Dermis blood vessel endothelial cell (primary cell): Measurements from ENCODE around the gene RCE1. TPM values are rescaled to one million over a fixed set of nuclear protein-coding genes. Genes with fewer than 3 reads are reported as not detected.
A peak's percentile ranks its signal among the peaks of the same experiment; 100 is the strongest.

ENCODE experiments used
- DNase-seq: peaks from one replicate; pipeline ENCODE4 v3.0.0; 2010
- total RNA-seq: library from RNA; depleted of rRNA; stranded (reverse); fragments of >200 nt; gene quantifications from 2 replicates; pipeline ENCODE4 v1.2.3, GENCODE V29; 2014

The RCE1 gene
- total RNA-seq, 1 donor from 2014 or later: 17.0 TPM

DNA sequence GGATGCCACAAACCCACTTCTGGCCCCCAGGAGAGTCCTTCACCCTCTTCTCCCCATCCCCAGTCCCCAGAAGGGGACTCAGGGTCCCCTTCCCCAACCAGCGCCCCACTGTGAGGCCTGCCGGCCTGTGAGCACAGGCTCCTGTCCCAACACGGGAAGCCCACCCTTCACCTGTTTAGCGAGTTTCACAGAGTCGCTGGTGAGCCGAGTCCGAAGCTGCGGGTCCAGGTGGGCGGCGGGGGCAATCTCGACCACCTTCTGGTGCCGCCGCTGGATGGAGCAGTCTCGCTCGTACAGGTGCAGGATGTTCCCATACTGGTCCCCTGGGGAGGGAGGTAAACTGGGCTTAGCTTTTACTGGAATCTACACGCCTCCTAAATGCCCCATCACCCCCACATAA is 26.9 kb downstream of the RCE1 start:
- DNase-seq: no peak

DNA sequence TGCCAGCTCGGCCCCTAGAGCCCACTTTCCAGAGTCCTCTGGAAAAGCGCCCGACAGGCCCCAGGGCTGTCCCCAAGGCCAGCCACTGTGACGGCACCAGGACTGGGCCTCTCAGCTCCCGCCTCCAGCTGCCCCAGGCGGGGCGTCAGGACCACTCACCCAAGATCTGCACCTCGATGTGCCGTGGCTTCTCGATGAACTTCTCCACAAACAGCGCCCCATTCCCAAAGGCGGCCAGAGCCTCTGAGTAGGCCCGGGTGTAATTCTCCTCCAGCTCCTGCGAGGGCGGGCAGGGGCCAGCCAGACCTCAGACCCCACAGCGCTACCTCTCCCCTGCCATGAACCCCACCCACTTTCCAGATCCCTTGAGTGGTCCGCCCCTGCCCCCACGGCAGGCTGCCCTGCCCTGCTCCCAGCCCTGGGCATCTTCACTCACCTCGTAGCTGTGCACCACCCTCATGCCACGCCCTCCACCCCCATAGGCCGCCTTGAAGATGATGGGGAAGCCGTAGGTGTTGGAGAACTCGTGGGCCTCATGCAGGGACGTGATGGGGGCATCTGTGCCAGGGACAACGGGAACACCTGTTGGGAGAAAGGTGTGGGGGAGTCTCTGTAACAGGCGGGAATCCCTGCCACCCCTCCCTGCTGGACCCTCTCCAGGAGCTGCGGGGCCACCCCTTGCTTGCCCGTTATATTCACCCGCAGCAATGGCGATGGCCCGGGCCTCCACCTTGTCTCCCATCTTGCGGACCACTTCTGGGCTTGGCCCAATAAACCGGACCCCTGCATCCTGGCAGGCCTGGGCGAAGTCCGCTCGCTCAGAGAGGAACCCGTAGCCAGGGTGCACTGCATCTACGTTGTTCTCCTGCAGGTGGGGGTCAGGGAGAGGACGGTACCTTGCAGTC is 27.6 kb downstream of the RCE1 start:
- DNase-seq: no peak

DNA sequence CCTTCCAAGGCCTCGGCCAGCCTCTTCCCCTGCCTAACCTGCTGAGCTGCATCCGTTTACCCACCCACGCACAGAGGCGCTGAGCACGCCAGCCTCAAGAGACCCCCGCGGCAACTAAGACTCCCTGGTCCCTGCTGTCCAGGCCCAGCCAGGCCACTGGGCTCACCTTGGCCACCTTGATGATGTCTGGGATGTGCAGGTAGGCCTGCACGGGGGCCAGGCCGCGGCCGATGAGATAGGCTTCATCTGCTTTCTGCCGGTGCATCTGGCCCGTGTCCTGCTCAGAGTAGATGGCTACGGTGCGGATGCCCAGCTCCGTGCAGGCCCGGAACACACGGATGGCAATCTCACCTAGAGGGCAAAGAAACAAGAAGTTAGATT is 28.3 kb downstream of the RCE1 start:
- DNase-seq: no peak

DNA sequence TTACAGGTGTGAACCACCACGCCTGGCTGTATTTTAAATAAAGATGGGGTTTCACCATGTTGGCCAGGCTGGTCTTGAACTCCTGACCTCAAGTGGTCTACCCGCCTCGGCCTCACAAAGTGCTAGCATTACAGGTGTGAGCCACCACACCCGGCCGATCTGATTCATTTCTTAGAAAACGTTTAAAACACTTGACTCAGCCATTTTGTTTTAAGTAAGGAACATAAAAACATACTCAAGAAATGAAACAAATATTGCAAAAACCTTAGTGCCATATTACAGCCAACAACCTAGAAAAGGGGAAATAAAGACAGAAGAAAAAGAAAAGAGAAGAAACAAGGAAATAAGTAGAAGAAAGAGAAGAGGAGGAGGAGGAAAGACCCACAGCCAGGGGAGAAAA is 31.0 kb downstream of the RCE1 start:
- DNase-seq: no peak

DNA sequence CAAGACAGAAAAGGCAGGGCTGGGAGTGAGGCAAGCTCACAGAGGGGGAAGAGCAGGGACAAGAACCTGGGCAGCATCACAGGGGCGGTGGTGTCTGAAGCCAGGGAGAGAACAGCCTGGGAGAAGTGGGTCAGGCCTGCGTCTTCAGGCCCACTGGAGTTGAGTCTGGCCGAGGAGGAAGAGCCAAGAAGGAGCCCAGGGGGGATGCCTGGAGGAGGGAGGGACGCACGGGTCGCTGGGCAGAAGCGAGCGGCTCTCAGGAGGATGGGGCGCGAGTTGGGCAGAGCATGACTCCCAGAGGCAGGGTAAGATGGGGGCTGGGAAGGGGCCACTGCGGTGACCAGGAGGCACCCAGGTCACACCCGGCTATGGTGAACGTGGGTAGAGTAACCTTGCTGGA is 32.1 kb downstream of the RCE1 start:
- DNase-seq: no peak

DNA sequence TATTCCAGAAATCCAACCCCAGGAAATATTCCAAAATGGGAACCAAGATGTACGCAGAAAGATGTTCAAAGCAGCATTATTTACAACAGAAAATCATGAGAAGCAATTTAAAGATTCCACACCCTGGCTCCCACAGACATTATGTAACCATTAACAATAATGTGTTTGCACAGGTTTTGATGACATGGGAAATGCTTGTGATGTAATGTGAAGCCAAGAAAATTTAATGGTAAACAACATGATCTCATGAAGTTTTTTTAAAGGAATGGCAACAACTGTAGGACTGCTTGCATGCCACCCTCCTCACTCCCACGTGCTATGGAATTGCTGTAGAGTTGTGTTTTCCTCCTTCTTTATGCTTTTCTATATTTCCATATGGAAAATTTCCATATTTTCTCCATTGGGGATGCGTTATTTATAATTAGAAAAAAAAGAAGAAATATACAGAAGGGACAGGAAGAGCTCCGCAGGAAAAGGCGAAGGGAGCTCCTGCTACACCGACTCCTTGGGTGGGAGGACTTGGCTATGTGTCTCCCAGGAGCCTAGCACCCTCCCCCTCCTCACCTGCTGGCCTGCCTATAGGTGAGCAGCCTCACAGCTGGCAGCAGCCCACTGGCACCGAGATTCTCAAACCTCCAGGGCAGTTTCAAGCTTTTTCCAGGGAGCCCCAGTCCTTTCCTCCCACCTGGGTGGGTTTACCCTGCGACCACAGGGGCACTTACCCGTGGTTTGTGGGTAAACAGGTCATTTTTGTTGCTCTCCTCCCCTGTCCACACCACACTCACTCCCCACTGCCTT is 34.5 kb downstream of the RCE1 start:
- no peak for DNase-seq

DNA sequence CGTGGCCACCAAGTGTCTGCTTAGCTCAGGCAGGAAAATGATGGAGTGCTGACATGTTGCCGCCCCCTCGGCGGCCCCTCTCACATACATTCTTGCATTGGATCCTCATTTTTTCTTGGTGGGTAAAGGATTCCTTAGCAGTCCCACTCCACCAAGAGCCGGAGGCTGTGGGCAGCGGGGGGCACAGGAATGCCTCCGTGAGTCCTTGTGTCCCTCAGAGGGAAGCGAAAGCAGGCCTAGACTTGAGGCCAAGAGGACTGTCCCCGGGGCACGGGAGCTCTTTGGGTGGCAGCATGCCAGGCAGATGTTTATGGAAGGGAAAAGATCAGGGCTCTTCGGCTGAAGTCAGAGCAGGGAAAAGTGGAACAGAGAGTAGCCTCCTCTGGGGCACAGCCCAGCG is 35.2 kb downstream of the RCE1 start:
- DNase-seq: no peak

DNA sequence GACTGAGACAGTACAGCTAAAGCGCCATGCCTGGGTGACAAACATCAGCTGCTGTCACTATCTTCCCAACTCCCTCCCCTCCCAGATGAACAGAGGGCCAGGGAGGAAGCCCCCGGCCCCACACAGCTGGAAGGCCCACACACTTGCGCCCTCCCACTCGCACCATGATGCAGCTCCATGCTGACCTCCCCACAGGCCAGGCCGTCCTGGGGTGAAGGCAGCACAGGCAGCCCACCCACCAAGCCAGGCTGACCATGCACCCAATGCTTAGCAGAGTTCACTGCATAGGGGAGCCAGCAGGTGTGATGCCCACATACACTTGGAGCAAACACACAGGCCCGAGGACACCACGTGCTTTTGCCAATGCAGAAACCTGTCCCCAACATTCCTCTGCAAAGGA is 35.8 kb downstream of the RCE1 start:
- DNase-seq: no peak

DNA sequence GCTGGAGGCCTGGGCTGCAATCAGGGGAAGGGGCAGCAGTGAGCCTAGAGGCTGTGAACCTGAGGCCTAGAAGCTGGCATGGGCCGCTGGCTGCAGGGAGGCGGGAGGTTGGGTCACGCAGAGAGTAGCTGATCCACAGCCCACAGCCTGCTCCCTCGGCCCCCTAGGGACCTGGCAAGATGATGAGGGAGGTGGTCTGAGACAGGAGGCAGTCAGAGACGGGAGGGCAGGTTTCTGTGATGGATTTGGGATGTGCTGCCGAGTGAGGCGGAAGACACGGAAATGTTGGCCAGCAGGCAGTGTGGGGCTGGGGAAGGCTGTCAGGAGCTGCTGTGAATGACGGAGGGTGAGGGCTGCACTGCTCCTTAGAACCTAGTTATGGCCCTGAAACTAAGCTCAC is 36.3 kb downstream of the RCE1 start:
- DNase-seq: no peak

DNA sequence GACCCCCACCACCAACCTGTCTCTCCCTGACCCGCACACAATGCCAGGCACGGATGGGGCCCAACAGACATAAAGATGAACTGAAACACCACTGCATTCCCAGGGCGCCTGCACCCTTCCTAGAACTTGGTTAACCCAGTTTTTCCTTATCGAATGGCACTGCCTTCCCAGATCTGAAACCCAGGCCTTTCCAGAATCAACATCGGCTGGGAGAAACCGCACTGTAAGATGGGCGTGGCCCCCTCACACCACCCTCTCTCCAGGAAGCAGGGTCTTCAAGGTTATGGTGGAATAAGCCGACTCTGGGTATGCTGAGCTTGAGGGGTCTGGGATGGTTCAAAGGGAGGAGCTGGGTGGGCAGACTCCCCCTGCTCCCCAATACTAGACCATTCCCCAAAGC is 36.8 kb downstream of the RCE1 start:
- DNase-seq: no peak

DNA sequence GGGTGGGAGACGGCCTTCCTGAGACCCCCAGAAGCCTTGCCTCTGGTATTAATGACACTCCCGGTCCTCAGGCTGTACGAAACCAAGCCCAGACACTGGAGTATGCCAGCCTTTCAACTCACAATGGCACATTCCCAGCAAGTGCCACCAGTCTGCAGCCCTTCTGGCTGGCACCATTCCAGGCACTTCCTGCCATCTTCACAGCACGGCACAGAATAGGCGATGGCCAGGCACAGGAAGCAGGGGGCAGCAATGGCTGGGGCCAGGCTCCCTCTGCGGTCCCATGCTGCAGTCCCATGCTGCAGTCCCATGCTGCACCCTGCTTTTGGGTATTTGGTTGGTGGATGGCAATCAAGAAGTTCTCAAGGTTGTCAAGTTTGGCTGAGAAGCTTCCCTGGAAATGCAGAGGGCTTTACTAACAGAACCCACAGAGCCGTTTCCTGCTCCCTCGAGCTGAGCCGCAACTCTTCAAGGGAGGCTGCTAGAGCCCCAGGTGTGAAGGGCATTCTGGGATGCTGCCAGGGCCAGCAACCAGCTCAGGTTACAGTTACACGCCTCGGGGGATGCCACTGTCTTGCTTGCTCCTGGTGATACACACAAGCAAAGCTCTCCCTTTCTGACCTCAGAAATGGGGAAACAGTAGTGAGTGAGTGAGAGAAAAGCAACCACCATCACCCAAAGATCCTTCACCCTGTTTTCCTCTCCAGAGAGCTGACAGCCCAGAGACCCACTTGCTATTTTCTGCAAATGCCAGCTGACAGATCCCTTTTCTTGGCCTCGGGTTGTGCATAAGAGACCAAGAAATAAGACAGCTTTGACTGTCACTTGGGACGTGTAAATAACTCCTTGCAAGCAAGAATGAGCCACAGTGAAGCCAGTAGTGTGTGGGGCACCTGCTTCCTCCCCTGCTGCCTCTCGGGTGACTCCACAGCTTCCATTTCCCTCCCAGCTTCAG is 37.5 kb downstream of the RCE1 start:
- peak; percentile 32 for DNase-seq

DNA sequence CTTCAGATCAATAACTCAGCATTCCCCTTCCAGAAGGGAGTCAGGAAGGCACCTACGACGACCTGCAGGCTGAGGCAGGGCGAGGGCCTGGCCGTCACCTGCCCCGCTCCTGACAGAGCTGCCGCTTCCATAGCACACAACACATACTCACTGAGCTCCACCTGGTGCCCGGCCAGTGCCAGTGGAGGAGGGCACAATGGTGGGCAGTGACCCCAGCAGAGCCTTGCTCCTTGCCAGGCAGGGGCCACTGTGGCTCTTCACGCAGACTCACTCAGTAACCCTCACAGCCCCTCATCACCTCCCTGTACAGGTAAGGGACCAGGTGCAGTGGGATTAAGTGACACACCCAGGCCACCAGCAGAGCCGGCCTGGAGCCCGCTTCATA is 38.2 kb downstream of the RCE1 start:
- DNase-seq: no peak

DNA sequence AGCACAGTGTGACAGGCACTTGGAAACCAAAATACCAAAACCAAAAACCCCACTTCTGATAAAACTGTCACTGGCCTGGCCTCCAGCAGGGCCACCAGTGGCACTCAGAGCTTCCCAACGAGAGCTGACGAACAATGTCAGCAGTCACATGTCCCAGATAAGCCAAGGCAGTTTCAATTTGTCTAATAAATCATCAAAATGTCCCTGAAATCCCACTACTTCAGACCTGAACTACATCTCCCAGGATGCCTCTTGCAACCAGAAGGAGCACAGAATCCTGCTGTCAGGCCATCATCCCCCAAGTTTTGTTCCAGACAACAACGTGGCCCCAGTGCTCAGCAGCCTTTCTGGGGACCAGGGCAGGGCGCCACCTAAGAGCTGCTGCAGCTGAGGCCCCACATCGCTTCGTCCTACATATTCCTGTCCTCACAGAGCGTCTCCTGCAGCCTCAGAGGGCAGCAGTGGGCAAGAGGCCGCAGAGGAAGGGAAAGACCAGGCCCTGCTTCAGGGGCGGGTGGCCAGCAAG is 38.7 kb downstream of the RCE1 start:
- DNase-seq: no peak

DNA sequence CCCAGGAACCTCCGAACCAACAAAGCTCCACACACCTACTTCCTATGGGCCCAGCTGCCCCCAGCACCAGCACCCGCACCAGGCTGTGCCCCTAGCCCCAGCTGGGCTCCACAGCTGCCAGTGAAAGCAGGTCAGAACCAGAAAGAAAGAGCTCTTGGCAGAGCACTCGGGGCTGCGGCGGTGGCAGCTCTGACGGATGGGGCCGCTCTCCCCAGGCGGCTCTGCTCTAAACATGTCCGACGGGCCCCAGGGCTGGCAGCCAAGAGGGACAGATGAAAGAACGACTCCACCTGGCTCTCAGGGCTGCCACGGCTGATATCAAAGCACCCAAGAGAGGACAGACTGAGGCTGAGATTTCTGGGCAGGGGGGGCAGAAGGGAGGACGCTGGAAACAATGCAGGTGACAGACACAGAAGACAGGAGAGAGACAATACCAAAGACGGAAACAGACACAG is 39.3 kb downstream of the RCE1 start:
- DNase-seq: no peak

DNA sequence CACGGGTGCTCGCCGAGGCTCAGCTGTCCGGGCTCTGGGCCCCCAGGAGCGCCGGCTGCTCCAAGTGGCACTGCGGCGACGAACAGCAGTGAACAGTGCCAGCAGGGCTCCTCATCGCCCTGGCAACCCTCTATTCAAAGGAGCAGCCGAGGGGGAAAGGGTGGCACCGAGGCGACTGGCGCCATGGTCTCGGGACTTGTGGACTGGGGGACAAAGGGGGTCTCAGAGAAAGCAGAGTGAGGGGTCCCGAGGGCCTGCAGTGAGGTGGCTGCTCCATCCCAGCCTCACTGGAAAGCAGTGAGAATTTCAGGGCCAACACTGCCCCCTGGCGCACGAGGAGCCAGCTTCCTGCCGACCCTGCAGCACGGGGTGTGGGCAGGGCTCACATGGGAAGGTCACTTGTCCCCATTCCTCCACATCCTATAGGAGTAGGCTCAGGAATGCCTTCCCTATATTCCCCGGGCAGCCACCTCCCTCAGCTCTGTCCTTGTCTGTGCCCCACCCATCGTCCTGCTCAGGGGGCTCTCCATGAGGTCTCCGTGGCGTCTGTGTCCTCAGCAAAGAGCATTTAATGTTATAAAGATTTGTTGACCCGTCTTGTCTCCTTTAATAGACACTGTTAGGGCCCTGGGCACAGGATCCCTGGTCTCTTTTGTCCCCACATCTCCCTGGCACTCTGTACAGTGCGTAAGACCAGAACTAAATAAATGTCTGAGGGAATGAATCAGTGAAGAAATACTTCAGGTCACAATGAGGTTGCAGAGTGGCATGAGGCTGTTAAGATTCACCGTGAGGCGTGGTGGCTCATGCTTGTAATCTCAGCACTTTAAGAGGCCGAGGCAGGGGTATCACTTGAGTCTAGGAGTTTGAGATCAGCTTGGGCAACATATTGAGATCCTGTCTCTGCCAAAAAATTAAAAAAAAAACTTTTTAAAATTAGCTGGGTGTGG is 40.0 kb downstream of the RCE1 start:
- DNase-seq: peak; percentile 76

DNA sequence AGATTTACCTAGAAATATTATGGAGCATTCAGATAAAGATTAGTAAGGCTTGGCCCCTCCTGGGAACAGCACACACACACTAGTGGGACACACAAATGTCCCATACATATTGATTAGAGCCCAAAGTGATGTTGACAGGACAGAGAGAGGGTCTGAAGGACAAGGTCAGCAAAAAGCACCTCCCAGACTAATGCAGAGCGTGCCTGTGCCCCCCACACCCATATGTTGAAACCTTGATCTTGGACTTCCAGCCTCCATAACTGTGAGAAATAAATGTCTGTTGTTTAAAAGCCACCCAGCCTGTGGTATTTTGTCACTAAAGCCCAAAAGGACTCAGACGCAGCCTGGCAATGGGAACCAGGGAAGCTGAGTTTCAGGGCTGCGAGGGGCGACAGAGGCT is 41.2 kb downstream of the RCE1 start:
- no peak for DNase-seq

DNA sequence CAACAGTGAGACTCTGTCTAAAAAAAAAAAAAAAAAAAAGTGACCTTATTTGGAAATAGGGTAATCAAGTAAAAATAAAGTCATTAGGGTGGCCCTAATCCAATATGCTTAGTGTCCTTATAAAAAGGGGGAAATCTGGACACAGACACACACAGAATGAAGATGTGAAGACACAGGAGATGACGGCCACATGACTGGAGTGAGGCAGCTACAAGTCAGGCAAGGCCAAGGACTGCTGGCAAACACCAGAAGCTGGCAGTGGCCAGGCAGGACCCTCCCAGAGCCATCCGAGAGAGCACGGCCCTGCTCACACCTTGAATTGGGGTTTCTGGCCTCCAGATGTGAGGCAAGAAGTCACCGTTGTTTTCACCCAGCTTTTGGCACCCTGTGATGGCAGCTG is 42.2 kb downstream of the RCE1 start:
- no peak for DNase-seq

DNA sequence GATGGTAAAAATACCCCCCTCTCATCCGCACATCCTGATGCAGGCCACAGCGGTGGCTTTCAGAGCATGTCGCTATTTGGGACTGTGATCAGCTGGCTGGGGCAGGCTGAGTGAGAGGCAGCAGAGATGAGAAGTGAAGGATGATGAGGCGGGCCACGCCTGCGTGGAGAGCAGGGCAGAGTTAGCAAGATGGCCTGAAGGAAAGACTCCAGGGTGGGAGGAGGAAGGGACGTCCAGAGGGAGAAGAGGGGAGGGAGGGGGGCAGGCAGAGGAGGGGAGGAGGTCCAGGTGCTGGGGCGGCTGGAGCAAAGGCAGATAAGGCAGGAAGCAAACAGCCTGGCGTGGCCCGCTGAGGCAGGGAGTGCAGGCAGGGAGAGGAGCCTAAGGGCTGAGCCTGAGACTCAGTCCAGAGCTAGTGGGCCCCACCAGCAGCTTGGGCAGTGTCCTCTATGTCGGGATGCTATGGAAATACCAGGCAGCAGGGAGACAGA is 42.8 kb downstream of the RCE1 start:
- DNase-seq: no peak

DNA sequence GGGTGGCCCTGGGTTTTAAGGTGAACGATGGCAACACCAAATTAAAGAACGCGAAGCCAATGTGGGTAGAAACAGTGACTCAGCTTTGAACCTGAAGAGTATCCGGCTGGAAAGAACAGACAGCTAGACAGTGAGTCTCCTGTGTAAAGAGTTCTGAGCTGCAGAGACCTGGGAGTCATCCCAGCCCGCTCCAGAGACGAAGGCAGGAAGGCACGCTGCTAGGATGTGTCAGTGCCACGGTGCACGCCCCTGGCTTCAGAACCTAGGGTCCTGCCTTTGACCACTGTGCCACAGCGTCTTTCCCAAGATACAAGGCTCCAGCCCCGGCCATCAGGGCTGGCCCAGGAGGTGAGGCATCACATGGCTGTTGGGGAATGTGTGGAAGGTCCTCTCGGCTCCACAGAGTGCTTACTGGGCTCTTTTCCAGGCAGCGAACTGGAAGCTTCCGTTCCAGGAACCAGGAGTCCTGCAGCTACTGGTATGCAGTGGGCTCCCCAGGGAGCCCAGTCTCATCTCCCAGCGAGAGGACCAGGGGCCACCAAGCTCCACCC is 43.5 kb downstream of the RCE1 start:
- DNase-seq: no peak

DNA sequence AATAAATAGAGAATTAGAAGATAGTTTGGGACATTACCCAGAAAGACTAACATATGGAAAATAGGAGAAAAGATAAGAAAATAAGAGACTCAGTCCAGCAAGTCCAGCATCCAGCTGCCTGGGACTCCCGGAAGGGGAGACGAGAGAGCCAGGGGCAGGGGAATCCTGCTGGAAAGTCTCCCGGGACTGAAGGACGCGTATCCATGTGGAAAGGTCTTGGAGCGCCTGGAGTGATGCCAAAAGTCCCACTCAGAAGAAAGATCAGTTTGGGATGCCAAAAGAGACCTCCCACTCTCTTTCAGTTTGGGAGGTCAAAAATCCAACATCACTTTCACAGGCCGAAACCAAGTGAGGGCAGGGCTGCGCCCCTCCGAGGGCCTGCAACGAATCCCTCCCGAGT is 44.3 kb downstream of the RCE1 start:
- DNase-seq: no peak

DNA sequence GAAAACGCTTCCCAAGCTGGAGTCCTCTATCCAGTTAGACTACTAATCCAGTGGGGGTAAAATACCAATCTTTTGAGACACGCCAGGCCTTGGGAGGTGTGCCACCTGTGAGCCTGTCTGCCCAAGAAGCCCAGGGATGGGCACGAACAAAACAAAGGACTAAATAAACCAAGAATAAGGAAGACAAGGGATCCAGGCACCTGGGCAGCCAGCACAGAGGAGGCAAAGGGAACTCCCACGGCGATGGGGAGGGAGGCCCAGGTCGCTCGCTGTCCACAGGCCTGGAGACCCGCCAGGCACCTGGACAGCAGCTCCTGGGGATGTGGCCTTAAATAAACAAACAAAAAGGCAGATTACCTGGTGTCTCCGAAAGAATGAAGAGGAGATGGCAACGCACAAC is 45.0 kb downstream of the RCE1 start:
- no peak for DNase-seq
